GM18498 (cell line): ENCODE measurements around the gene PGR.
"Not testable (repeated sequence)": the region's sequence is repeated elsewhere in the genome, so short reads cannot be mapped to it uniquely, and the experiment has no call there.

Source experiments
- ATAC-seq: cut with Tn5 transposase; IDR thresholded peaks from one replicate; pipeline ENCODE4 v1.9.1; 2021; ENCODE audit warnings: mild to moderate bottlenecking, moderate library complexity; ENCODE audit not compliant: unreplicated experiment

The PGR gene

GRCh38 chr11:101013702-101014101 lies 115.9 kb downstream of the PGR start:
- ATAC-seq: not testable (repeated sequence)

GRCh38 chr11:101011881-101012280 lies 117.7 kb downstream of the PGR start:
- ATAC-seq: no peak

- ATAC-seq: no peak
Observed at GRCh38 chr11:101010899-101011298, 118.7 kb downstream of the PGR start.

- ATAC-seq: no peak
Observed at GRCh38 chr11:101009690-101010055, 119.9 kb downstream of the PGR start.

- ATAC-seq: no peak
Observed at GRCh38 chr11:101008961-101009689, 120.5 kb downstream of the PGR start.

GRCh38 chr11:101003468-101003867 lies 126.1 kb downstream of the PGR start:
- ATAC-seq: no peak

- no peak for ATAC-seq
Observed at GRCh38 chr11:100999756-101000155, 129.9 kb downstream of the PGR start.

- ATAC-seq: no peak
Observed at GRCh38 chr11:100994966-100995365, 134.6 kb downstream of the PGR start.

GRCh38 chr11:100991541-100991940 lies 138.1 kb downstream of the PGR start:
- no peak for ATAC-seq

- ATAC-seq: no peak
Observed at GRCh38 chr11:100990931-100991330, 138.7 kb downstream of the PGR start.

GRCh38 chr11:100984668-100985067 lies 144.9 kb downstream of the PGR start:
- peak; percentile 95 for ATAC-seq

GRCh38 chr11:100981196-100981824 lies 148.3 kb downstream of the PGR start:
- no peak for ATAC-seq

- no peak for ATAC-seq
Observed at GRCh38 chr11:100980156-100980555, 149.5 kb downstream of the PGR start.
